BJ (cell line): ENCODE results near the gene GPR82. TPM values are rescaled to one million over a fixed set of nuclear protein-coding genes. Genes with fewer than 3 reads are reported as not detected.

Source experiments
- CTCF ChIA-PET: fragments of 350-600 bp; formaldehyde crosslinking; extraction: SDS; loops from one replicate; lab custom pipeline; 2021; ENCODE audit warnings: antibody characterized with exemption, inconsistent platforms; lab: Yijun Ruan, JAX
- POLR2A ChIA-PET: fragments of 300-600 bp; sonication (Branson Sonifier 250); formaldehyde crosslinking; extraction: SDS; loops from one replicate; lab custom pipeline; 2021; ENCODE audit warnings: antibody characterized with exemption; lab: Charles Lee
- DNase-seq: peaks from one replicate; pipeline ENCODE4 v3.0.0-alpha.2; 2011; ENCODE audit warnings: low read depth
- H3K27me3 ChIP-seq: 2 replicates; pipeline ENCODE4 v1.6.0; 2011; ENCODE audit warnings: low read length; ENCODE audit not compliant: control insufficient read depth, insufficient read depth
- H3K36me3 ChIP-seq: 2 replicates; pipeline ENCODE4 v1.5.1; 2011; ENCODE audit warnings: low read length; ENCODE audit not compliant: control insufficient read depth, insufficient read depth
- H3K4me3 ChIP-seq: 2 replicates; pipeline ENCODE4 v1.5.1; 2011; ENCODE audit warnings: low read depth, mild to moderate bottlenecking, control low read depth, low read length
- polyA plus RNA-seq: library from polyadenylated mRNA; depleted of rRNA; stranded (reverse); fragments of >200 nt; gene quantifications from 2 replicates; pipeline ENCODE4 v1.2.3, GENCODE V29; 2011
- TF ChIP-seq, protein P1 (sequence below): IDR thresholded peaks from 2 replicates; pipeline ENCODE4 v1.5.1; 2011; ENCODE audit warnings: low read depth, mild to moderate bottlenecking, control low read depth, inconsistent platforms, low read length, moderate library complexity; ENCODE audit not compliant: insufficient read depth

Gene GPR82
- polyA plus RNA-seq, 1 experiment, result not detected

DNA sequence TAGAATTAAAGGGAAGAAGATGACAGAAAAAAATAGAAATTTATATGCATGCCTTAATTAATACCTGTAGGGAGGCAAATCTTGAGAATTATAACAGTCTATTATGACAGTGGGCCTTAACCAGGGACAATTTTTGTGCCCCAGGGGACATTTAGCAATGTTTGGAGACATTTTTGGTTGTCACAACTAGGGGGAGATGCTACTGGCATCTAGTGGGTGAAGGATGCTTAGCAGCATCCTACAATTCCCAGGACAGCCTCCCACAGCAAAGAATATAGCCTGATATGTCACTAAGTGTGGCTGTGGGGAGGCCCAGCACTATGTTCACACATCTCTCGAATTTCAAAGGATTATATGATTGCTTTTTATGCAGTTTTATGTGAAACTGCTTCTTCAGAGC, 10.5 kb downstream of the GPR82 start:
- H3K27me3 ChIP-seq, result no peaks in the 10 kb centered on the region
- POLR2A ChIA-PET, result no interaction called here
- no peak overlapping the region for H3K4me3 ChIP-seq
- H3K36me3 ChIP-seq, result no peaks in the 10 kb centered on the region
- DNase-seq, result no peak
- TF ChIP-seq, protein P1, sequence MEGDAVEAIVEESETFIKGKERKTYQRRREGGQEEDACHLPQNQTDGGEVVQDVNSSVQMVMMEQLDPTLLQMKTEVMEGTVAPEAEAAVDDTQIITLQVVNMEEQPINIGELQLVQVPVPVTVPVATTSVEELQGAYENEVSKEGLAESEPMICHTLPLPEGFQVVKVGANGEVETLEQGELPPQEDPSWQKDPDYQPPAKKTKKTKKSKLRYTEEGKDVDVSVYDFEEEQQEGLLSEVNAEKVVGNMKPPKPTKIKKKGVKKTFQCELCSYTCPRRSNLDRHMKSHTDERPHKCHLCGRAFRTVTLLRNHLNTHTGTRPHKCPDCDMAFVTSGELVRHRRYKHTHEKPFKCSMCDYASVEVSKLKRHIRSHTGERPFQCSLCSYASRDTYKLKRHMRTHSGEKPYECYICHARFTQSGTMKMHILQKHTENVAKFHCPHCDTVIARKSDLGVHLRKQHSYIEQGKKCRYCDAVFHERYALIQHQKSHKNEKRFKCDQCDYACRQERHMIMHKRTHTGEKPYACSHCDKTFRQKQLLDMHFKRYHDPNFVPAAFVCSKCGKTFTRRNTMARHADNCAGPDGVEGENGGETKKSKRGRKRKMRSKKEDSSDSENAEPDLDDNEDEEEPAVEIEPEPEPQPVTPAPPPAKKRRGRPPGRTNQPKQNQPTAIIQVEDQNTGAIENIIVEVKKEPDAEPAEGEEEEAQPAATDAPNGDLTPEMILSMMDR, result peak; percentile 51
- CTCF ChIA-PET, result no interaction called here

DNA sequence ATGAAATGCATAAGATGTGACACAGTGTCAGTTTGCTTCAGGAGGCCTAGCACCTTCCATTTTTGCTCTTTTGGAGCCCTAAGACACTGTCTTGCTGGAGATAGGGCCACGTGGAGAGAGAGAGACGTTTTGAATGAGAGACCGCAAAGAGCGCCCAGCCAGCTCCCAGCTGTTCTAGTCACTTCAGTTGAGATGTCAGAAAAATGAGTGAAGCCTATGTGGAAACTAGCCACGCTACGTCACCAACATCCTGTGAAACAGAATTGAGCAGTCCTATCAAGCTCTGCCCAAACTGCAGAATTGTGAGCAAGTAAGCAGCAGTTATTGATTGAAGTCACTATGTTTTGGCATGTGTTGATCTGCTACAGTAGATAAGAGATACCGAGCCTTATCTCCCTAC, 13.1 kb downstream of the GPR82 start:
- no peak overlapping the region for H3K4me3 ChIP-seq
- H3K36me3 ChIP-seq, result no peaks in the 10 kb centered on the region
- no peak for DNase-seq
- ChIA-PET CTCF (no interaction called here), POLR2A (no interaction called here)
- TF ChIP-seq, protein P1, result no peak
- no peaks in the 10 kb centered on the region for H3K27me3 ChIP-seq

DNA sequence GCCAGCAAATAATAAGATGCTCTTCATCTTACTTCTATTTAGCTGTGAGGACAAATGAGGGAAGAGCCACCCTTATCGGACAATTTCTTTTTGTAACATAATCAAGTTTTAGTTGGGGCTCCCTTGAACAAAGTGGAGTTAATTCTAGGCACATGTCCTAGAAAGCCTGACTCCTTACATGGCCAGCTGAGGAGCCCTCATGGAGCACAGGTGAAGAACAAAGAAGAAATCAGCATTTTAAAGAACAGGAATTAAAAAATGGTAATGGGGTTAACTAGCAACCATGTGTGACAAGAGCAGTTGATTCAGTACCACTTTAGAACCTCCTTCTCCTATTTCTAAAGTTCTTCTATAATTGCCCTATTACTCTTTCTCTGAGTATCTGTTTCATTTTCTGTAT, 15.9 kb downstream of the GPR82 start:
- CTCF ChIA-PET, result no interaction called here
- POLR2A ChIA-PET, result no interaction called here
- no peak for DNase-seq
- Histone ChIP-seq H3K36me3 (no peaks in the 10 kb centered on the region), H3K4me3 (no peak overlapping the region), H3K27me3 (no peaks in the 10 kb centered on the region)
- TF ChIP-seq, protein P1, result no peak

DNA sequence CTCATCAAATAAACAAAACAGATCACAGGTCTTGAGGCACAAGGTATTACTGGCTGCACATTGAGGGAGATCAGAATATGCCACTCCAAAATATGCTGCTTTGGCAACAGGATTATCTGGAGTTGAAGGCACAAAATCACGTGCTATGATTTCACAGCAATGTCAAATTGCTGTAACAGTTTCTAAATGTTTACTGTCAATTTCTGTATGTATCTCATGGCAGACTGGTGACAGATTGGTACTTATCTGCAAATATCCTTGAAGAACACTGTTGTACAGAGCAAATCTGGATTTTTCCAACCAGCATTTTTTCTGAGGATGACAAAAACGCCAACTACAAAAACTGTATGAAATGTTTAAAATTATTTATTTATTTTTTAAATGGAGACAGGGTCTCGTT, 26.7 kb downstream of the GPR82 start:
- no peak for DNase-seq
- Histone ChIP-seq H3K27me3 (no peaks in the 10 kb centered on the region), H3K36me3 (no peaks in the 10 kb centered on the region), H3K4me3 (no peak overlapping the region)
- TF ChIP-seq, protein P1, result no peak
- ChIA-PET CTCF (interaction anchor here (1.0 kb wide), 1 partner anchor 9 kb away, joined by 3 read pairs; no protein-coding TSS in a partner anchor), POLR2A (no interaction called here)

DNA sequence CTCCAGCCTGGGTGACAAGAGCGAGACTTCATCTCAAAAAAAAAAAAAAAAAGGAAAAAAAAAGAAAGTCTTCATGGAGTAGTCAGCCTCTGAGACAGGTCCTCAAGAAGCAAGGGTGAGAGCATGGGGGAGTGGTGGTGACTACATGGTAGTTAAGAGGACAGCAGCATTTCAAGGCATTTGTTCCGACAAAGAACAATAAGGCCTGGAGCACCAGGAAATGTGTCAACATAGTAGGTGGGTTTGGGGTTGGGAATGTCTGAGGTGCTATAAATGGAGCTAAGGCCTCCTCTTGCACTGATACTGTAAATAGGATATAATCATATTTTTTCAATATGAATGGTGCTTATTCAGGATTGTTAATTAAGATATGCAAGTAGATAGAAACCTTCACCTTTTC, 34.4 kb downstream of the GPR82 start:
- TF ChIP-seq, protein P1, result no peak
- Histone ChIP-seq H3K36me3 (no peaks in the 10 kb centered on the region), H3K27me3 (no peaks in the 10 kb centered on the region), H3K4me3 (no peak overlapping the region)
- POLR2A ChIA-PET, result no interaction called here
- no peak for DNase-seq
- CTCF ChIA-PET, result interaction anchor here (1.2 kb wide), 1 partner anchor 15 kb away, joined by 3 read pairs; no protein-coding TSS in a partner anchor
